Hematopoietic multipotent progenitor cell treated with erythropoietin and hydrocortisone succinate and interleukin-3 and kit ligand, for 17 days (in vitro differentiated cells): ENCODE measurements around the gene HLCS.

Source experiments
- DNase-seq: peaks from one replicate; pipeline ENCODE4 v3.0.0-alpha.2; 2015; ENCODE audit warnings: low spot score

Gene HLCS

GRCh38 chr21:36744190-36744559 is 222.3 kb downstream of the HLCS start:
- DNase-seq, result no peak

- no peak for DNase-seq
These were observed 223.0 kb downstream of the HLCS start for GRCh38 chr21:36743446-36743845.

- DNase-seq, result no peak
These were observed 223.5 kb downstream of the HLCS start for GRCh38 chr21:36743008-36743407.

- DNase-seq, result no peak
These were observed 225.0 kb downstream of the HLCS start for GRCh38 chr21:36741506-36741905.

- no peak for DNase-seq
These were observed 227.9 kb downstream of the HLCS start for GRCh38 chr21:36738489-36739126.

GRCh38 chr21:36735724-36736320 is 230.6 kb downstream of the HLCS start:
- no peak for DNase-seq

- no peak for DNase-seq
These were observed 231.3 kb downstream of the HLCS start for GRCh38 chr21:36735201-36735515.

- DNase-seq, result no peak
These were observed 231.9 kb downstream of the HLCS start for GRCh38 chr21:36734367-36735200.

- no peak for DNase-seq
These were observed 232.6 kb downstream of the HLCS start for GRCh38 chr21:36733857-36734256.

GRCh38 chr21:36732761-36733160 is 233.7 kb downstream of the HLCS start:
- no peak for DNase-seq

GRCh38 chr21:36732217-36732616 is 234.3 kb downstream of the HLCS start:
- no peak for DNase-seq

GRCh38 chr21:36730291-36731281 is 235.9 kb downstream of the HLCS start:
- no peak for DNase-seq

GRCh38 chr21:36729310-36729970 is 237.0 kb downstream of the HLCS start:
- DNase-seq, result no peak

- no peak for DNase-seq
These were observed 237.9 kb downstream of the HLCS start for GRCh38 chr21:36728371-36729111.

- no peak for DNase-seq
These were observed 238.6 kb downstream of the HLCS start for GRCh38 chr21:36727866-36728265.

- no peak for DNase-seq
These were observed 240.6 kb downstream of the HLCS start for GRCh38 chr21:36725793-36726386.

GRCh38 chr21:36724660-36725059 is 241.8 kb downstream of the HLCS start:
- DNase-seq, result no peak

- DNase-seq, result no peak
These were observed 243.0 kb downstream of the HLCS start for GRCh38 chr21:36723371-36723881.

GRCh38 chr21:36722370-36723368 is 243.8 kb downstream of the HLCS start:
- DNase-seq, result no peak
